AG10803 (cell line): ENCODE data around the gene NDNF.

Experiments
- DNase-seq: peaks from one replicate; pipeline ENCODE4 v3.0.0; 2010; ENCODE audit warnings: low read depth
- H3K4me3 ChIP-seq: 2 replicates; pipeline ENCODE4 v1.5.1; 2011; ENCODE audit warnings: mild to moderate bottlenecking, low read length, control low read depth
- TF ChIP-seq, protein P1 (sequence below): conservative IDR thresholded peaks from 2 replicates; pipeline ENCODE4 v1.5.1; 2011; ENCODE audit warnings: mild to moderate bottlenecking, low read length, control low read depth, inconsistent platforms

Gene NDNF

DNA sequence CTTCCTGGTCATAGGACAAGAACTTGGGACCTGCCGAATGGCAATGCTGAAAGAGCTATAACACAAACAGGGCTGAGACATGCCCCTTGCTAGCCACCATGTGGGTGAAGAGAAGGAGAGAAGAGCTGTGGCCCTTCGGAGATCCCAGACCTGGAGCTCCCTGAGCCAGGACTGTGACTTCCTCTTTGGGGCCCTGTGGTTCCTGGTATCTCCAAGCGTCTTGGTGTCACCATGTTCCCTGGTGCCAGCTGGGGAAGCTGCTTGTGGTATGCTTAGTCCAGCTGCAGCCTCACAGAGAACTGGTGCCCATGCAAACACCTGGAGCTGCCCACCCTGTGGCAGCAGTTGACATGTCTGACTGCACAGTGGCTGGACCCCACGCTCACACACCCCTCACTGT lies 68.5 kb downstream of the NDNF start:
- no peak overlapping the region for H3K4me3 ChIP-seq
- TF ChIP-seq, protein P1, sequence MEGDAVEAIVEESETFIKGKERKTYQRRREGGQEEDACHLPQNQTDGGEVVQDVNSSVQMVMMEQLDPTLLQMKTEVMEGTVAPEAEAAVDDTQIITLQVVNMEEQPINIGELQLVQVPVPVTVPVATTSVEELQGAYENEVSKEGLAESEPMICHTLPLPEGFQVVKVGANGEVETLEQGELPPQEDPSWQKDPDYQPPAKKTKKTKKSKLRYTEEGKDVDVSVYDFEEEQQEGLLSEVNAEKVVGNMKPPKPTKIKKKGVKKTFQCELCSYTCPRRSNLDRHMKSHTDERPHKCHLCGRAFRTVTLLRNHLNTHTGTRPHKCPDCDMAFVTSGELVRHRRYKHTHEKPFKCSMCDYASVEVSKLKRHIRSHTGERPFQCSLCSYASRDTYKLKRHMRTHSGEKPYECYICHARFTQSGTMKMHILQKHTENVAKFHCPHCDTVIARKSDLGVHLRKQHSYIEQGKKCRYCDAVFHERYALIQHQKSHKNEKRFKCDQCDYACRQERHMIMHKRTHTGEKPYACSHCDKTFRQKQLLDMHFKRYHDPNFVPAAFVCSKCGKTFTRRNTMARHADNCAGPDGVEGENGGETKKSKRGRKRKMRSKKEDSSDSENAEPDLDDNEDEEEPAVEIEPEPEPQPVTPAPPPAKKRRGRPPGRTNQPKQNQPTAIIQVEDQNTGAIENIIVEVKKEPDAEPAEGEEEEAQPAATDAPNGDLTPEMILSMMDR, result no peak
- DNase-seq, result no peak

- TF ChIP-seq, protein P1, result no peak
Measured at GRCh38 chr4:120995266-120996010, 76.9 kb downstream of the NDNF start.

GRCh38 chr4:120994521-120994920 lies 77.8 kb downstream of the NDNF start:
- no peak for DNase-seq
- no peak overlapping the region for H3K4me3 ChIP-seq
- TF ChIP-seq, protein P1, result no peak

More at GRCh38 chr4:120995266-120996010, 76.9 kb downstream of the NDNF start:
- DNase-seq, result peak; percentile 2
- H3K4me3 ChIP-seq, result no peak overlapping the region

DNA sequence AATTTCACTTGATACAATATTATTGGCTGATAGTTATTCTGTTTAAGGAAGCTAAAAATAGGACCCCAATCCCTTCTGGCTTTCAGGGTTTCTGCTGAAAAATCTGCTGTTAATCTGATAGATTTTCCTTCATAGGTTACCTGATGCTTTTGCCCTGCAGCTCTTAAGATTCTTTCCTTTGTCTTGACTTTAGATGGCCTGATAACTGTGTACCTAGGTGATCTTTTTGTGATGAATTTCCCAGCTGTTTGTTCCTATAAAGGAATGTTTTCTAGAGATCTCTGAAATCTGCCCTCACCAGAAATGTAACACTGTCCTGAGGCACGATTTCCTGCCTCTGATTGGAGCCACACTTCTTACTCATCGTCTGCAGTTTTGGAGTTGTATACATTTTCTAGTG lies 80.5 kb downstream of the NDNF start:
- TF ChIP-seq, protein P1, result no peak
- DNase-seq, result no peak
- H3K4me3 ChIP-seq, result no peak overlapping the region

DNA sequence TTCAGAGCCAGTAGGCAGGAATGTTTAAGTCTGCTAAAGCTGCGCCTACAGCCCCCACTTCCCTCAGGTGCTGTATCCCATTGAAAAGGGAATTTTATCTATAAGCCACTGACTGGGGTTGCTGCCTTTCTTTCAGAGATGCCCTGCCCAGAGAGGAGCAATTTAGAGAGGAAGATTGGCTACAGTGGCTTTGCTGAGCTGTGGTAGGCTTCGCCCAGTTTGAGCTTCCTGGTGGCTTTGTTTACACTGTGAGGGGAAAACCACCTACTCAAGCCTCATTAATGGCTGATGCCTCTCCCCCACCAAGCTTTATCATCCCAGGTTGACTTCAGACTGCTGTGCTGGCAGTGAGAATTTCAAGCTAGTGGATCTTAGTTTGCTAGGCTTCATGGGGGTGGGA lies 82.1 kb downstream of the NDNF start:
- DNase-seq, result no peak
- TF ChIP-seq, protein P1, result no peak
- no peak overlapping the region for H3K4me3 ChIP-seq
